MCF 10A (cell line): Measurements from ENCODE around the gene CHRNA10. TPM values are rescaled to one million over a fixed set of nuclear protein-coding genes. Genes with fewer than 3 reads are reported as not detected.
"Not testable (repeated sequence)": the region's sequence is repeated elsewhere in the genome, so short reads cannot be mapped to it uniquely, and the experiment has no call there.

ENCODE experiments used
- BruUV-seq: library from RNA; stranded (reverse); fragments of 400-500 nt; replicated peaks from 2 replicates; lab custom pipeline; 2021; lab: Mats Ljungman, UMichigan
- CTCF ChIA-PET: fragments of 300-600 bp; sonication (Branson Sonifier 250); formaldehyde crosslinking; extraction: SDS; loops from one replicate; lab custom pipeline; 2021; ENCODE audit warnings: antibody characterized with exemption, inconsistent platforms; lab: Yijun Ruan, JAX
- POLR2A ChIA-PET: fragments of 300-600, 350-650 bp; sonication (Branson Sonifier 250); formaldehyde crosslinking; extraction: SDS; loops from one replicate; lab custom pipeline; 2020; ENCODE audit warnings: antibody characterized with exemption, inconsistent platforms; lab: Yijun Ruan, JAX
- DNase-seq: peaks from one replicate; pipeline ENCODE4 v3.0.0-alpha.2; 2018; ENCODE audit not compliant: unreplicated experiment
- H3K27ac Mint-ChIP-seq: one replicate; pipeline ENCODE4 v1.8.0; 2022; ENCODE audit warnings: mild to moderate bottlenecking, low read depth, mixed read lengths; ENCODE audit not compliant: unreplicated experiment
- H3K27me3 Mint-ChIP-seq: one replicate; pipeline ENCODE4 v1.8.0; 2022; ENCODE audit warnings: mixed read lengths; ENCODE audit not compliant: insufficient read depth, unreplicated experiment
- H3K36me3 Mint-ChIP-seq: one replicate; pipeline ENCODE4 v1.8.0; 2022; ENCODE audit warnings: mild to moderate bottlenecking, moderate library complexity, mixed read lengths; ENCODE audit not compliant: insufficient read depth, unreplicated experiment
- H3K4me1 Mint-ChIP-seq: one replicate; pipeline ENCODE4 v1.8.0; 2022; ENCODE audit warnings: mixed read lengths; ENCODE audit not compliant: insufficient read depth, unreplicated experiment
- H3K4me3 Mint-ChIP-seq: one replicate; pipeline ENCODE4 v1.8.0; 2022; ENCODE audit warnings: mild to moderate bottlenecking, moderate library complexity, mixed read lengths; ENCODE audit not compliant: unreplicated experiment
- H3K9me3 Mint-ChIP-seq: one replicate; pipeline ENCODE4 v1.8.0; 2022; ENCODE audit warnings: mixed read lengths; ENCODE audit not compliant: unreplicated experiment
- CTCF ChIP-seq: fragments of 200-600 bp; IDR thresholded peaks from one replicate; pipeline ENCODE4 v1.8.0; 2022; ENCODE audit warnings: antibody characterized with exemption, mild to moderate bottlenecking; ENCODE audit not compliant: unreplicated experiment
- intact Hi-C: fragments of 100-400 bp; cut with micrococcal nuclease; formaldehyde crosslinking; loops from 2 replicates; pipeline ENCODE4 v1.14.1; 2022
- total RNA-seq: library from RNA; stranded (reverse); gene quantifications from 2 replicates; pipeline ENCODE4 v1.2.3, GENCODE V29; 2022

The CHRNA10 gene
- total RNA-seq, 1 experiment from 2014 or later, result 2.5 TPM

DNA sequence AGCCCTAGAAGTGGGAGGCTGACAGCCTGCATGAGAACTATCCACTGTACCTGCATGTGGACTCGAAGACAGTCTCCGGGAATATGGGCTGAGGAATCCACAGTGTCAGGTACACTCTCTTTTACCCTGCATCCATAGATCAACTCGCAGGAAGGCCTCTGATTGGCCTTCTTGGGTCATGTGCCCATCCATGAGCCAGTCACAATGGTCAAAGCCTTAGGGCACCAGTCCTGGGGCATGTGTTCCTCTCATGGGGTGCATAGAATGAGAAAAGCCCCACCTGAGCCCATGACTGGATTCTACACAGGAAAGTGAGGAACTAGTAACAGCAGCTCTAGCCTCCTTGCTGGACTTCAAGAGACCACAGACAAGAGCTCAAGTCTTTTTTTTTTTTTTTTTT is 15.6 kb downstream of the CHRNA10 start:
- H3K4me3 Mint-ChIP-seq, result no peak overlapping the region
- peaks cover 9% of the 10 kb centered on the region for H3K4me1 Mint-ChIP-seq
- peaks cover 7% of the 10 kb centered on the region for H3K9me3 Mint-ChIP-seq
- BruUV-seq, result no TSS peak
- H3K27ac Mint-ChIP-seq, result no peak overlapping the region
- POLR2A ChIA-PET, result no interaction called here
- CTCF ChIA-PET, result interaction anchor here (0.5 to 0.6 kb wide), 3 partner anchors 29 to 118 kb away, joined by 3 read pairs; no protein-coding TSS in a partner anchor
- no peak for DNase-seq
- peaks cover 23% of the 10 kb centered on the region for H3K27me3 Mint-ChIP-seq
- H3K36me3 Mint-ChIP-seq, result no peaks in the 10 kb centered on the region
- TF ChIP-seq CTCF, result no peak
- intact Hi-C loops, result no loop called here

- DNase-seq, CTCF ChIA-PET, H3K36me3 Mint-ChIP-seq, H3K9me3 Mint-ChIP-seq, POLR2A ChIA-PET, H3K4me1 Mint-ChIP-seq, intact Hi-C loops, BruUV-seq, H3K4me3 Mint-ChIP-seq, H3K27ac Mint-ChIP-seq: not testable (repeated sequence)
- H3K27me3 Mint-ChIP-seq, result peaks cover 39% of the 10 kb centered on the region
Measured at GRCh38 chr11:3652514-3652913, 18.7 kb downstream of the CHRNA10 start.

- BruUV-seq, H3K36me3 Mint-ChIP-seq, H3K9me3 Mint-ChIP-seq, intact Hi-C loops, CTCF ChIA-PET, DNase-seq, POLR2A ChIA-PET, H3K27ac Mint-ChIP-seq, H3K4me3 Mint-ChIP-seq: not testable (repeated sequence)
- peaks cover 30% of the 10 kb centered on the region for H3K27me3 Mint-ChIP-seq
- H3K4me1 Mint-ChIP-seq, result peaks cover 14% of the 10 kb centered on the region
Measured at GRCh38 chr11:3649374-3649773, 21.8 kb downstream of the CHRNA10 start.

DNA sequence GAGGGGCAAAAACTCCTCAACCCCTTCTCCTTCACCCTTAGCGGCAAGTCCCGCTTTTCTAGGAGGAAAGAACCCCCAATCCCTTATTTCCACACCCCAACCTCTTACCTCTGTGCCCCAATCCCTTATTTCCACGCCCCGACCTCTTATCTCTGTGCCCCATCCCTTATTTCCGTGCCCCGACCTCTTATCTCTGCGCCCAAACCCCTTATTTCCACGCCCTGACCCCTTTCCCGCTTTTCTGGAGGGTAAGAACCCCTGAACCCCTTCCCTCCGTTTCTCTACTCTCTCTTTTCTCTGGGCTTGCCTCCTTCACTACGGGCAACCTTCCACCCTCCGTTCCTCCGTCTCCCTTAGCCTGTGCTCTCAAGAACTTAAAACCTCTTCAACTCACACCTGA is 22.3 kb downstream of the CHRNA10 start:
- H3K4me3 Mint-ChIP-seq, POLR2A ChIA-PET, CTCF ChIA-PET, H3K36me3 Mint-ChIP-seq, DNase-seq, H3K9me3 Mint-ChIP-seq, H3K27ac Mint-ChIP-seq, intact Hi-C loops, BruUV-seq: not testable (repeated sequence)
- H3K27me3 Mint-ChIP-seq, result peaks cover 30% of the 10 kb centered on the region
- peaks cover 16% of the 10 kb centered on the region for H3K4me1 Mint-ChIP-seq

- ChIA-PET POLR2A (no interaction called here), CTCF (interaction anchor here (1.0 to 1.1 kb wide), 2 partner anchors 169 to 190 kb away, joined by 3 read pairs; no protein-coding TSS in a partner anchor)
- no peak overlapping the region for H3K4me3 Mint-ChIP-seq
- peaks cover 5% of the 10 kb centered on the region for H3K36me3 Mint-ChIP-seq
- H3K27me3 Mint-ChIP-seq, result peaks cover 41% of the 10 kb centered on the region
- no peak for TF ChIP-seq CTCF
- no peaks in the 10 kb centered on the region for H3K9me3 Mint-ChIP-seq
- no peak overlapping the region for H3K27ac Mint-ChIP-seq
- DNase-seq, result no peak
- BruUV-seq, result no TSS peak
- intact Hi-C loops, result no loop called here
- peaks cover 12% of the 10 kb centered on the region for H3K4me1 Mint-ChIP-seq
Measured at GRCh38 chr11:3645552-3645951, 25.6 kb downstream of the CHRNA10 start.
